ENCODE measurements around the gene DPPA3.

GRCh38 chr12:7719946-7720730 is 8.9 kb downstream of the DPPA3 start:
- TF ChIP-seq CTCF (IDR thresholded peaks at IDR 0.05) (no peak), SIN3A (IDR thresholded peaks at IDR 0.05; ENCODE audit: borderline replicate concordance, insufficient read depth, low read depth, low read length) (no peak), POLR2AphosphoS5 (IDR thresholded peaks at IDR 0.05; ENCODE audit: low read depth, low read length) (no peak), TCF7L2 (IDR thresholded peaks at IDR 0.05; ENCODE audit: low read depth, low read length) (no peak)

Measured in Panc1 (cell line).